ENCODE measurements around the gene C4orf33. TPM values are rescaled to one million over a fixed set of nuclear protein-coding genes. Genes with fewer than 3 reads are reported as not detected.

Gene C4orf33
- total RNA-seq, 1 experiment from 2014 or later = 8.6 TPM

GRCh38 chr4:129152350-129152749 is 56.4 kb downstream of the C4orf33 start:
- Histone ChIP-seq H3K27me3 (ENCODE audit: insufficient read depth, low read length) (no peaks in the 10 kb centered on the region), H3K4me1 (ENCODE audit: control insufficient read depth in 1 of 2, insufficient read depth in 2 of 2, low read length in 2 of 2) (no peaks in the 10 kb centered on the region), H3K9me2 (ENCODE audit: insufficient read depth) (no peaks in the 10 kb centered on the region), H3K36me3 (ENCODE audit: control insufficient read depth in 1 of 2, insufficient read depth in 2 of 2, low read length in 2 of 2) (no peaks in the 10 kb centered on the region), H4K20me1 (ENCODE audit: insufficient read depth) (no peaks in the 10 kb centered on the region), H3K9ac (ENCODE audit: low read length) (no peak overlapping the region), H3K4me3 (replicated peaks in 1 of 2; ENCODE audit: low read depth in 1 of 2, low read length in 2 of 2) (no peak overlapping the region), H3K9me3 (ENCODE audit: control insufficient read depth in 1 of 2, insufficient read depth in 1 of 2, low read depth in 1 of 2, low read length in 2 of 2) (no peaks in the 10 kb centered on the region), H3K27ac (ENCODE audit: low read depth, low read length) (no peak overlapping the region), H3K4me2 (ENCODE audit: low read length) (no peak overlapping the region), H3K79me2 (ENCODE audit: insufficient read depth, low read length) (no peaks in the 10 kb centered on the region), H2AFZ (ENCODE audit: low read depth, low read length, poor library complexity, severe bottlenecking) (no peak overlapping the region)
- TF ChIP-seq EZH2phosphoT487 (IDR thresholded peaks at IDR 0.05; ENCODE audit: borderline replicate concordance) = no peak
- intact Hi-C loops (cut with micrococcal nuclease) = no loop called here
- ChIA-PET RAD21 (ENCODE audit: low non-redundant PET in 1 of 2, low total read pairs in 2 of 2, uncharacterized antibody in 2 of 2, unreplicated experiment in 2 of 2) (no interaction called here), CTCF (no interaction called here), POLR2A (no interaction called here)
- DNase-seq (ENCODE audit: low read depth, low spot score) = no peak
- ATAC-seq = no peak
- no TSS peak for BruUV-seq (replicated peaks)

GRCh38 chr4:129153700-129154099 is 57.7 kb downstream of the C4orf33 start:
- DNase-seq (ENCODE audit: low read depth, low spot score) = no peak
- ATAC-seq = no peak
- no peaks in the 10 kb centered on the region for H3K36me3 ChIP-seq (ENCODE audit: control insufficient read depth in 1 of 2, insufficient read depth in 2 of 2, low read length in 2 of 2)
- H3K9me2 ChIP-seq (ENCODE audit: insufficient read depth) = no peaks in the 10 kb centered on the region
- no peaks in the 10 kb centered on the region for H3K4me1 ChIP-seq (ENCODE audit: control insufficient read depth in 1 of 2, insufficient read depth in 2 of 2, low read length in 2 of 2)
- H3K27me3 ChIP-seq (ENCODE audit: insufficient read depth, low read length) = no peaks in the 10 kb centered on the region
- TF ChIP-seq, protein P1, sequence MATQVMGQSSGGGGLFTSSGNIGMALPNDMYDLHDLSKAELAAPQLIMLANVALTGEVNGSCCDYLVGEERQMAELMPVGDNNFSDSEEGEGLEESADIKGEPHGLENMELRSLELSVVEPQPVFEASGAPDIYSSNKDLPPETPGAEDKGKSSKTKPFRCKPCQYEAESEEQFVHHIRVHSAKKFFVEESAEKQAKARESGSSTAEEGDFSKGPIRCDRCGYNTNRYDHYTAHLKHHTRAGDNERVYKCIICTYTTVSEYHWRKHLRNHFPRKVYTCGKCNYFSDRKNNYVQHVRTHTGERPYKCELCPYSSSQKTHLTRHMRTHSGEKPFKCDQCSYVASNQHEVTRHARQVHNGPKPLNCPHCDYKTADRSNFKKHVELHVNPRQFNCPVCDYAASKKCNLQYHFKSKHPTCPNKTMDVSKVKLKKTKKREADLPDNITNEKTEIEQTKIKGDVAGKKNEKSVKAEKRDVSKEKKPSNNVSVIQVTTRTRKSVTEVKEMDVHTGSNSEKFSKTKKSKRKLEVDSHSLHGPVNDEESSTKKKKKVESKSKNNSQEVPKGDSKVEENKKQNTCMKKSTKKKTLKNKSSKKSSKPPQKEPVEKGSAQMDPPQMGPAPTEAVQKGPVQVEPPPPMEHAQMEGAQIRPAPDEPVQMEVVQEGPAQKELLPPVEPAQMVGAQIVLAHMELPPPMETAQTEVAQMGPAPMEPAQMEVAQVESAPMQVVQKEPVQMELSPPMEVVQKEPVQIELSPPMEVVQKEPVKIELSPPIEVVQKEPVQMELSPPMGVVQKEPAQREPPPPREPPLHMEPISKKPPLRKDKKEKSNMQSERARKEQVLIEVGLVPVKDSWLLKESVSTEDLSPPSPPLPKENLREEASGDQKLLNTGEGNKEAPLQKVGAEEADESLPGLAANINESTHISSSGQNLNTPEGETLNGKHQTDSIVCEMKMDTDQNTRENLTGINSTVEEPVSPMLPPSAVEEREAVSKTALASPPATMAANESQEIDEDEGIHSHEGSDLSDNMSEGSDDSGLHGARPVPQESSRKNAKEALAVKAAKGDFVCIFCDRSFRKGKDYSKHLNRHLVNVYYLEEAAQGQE (IDR thresholded peaks at IDR 0.05; ENCODE audit: low read depth) = no peak
- no peak for TF ChIP-seq JUND (IDR thresholded peaks at IDR 0.05)
- ChIA-PET RAD21 (ENCODE audit: low non-redundant PET in 1 of 2, low total read pairs in 2 of 2, uncharacterized antibody in 2 of 2, unreplicated experiment in 2 of 2) (no interaction called here), POLR2A (no interaction called here), CTCF (no interaction called here)
- no peak overlapping the region for H3K27ac ChIP-seq (ENCODE audit: low read depth, low read length)
- H4K20me1 ChIP-seq (ENCODE audit: insufficient read depth) = no peaks in the 10 kb centered on the region
- H3K4me3 ChIP-seq (replicated peaks in 1 of 2; ENCODE audit: low read depth in 1 of 2, low read length in 2 of 2) = no peak overlapping the region
- no peaks in the 10 kb centered on the region for H3K9me3 ChIP-seq (ENCODE audit: control insufficient read depth in 1 of 2, insufficient read depth in 1 of 2, low read depth in 1 of 2, low read length in 2 of 2)
- intact Hi-C loops (cut with micrococcal nuclease) = no loop called here
- no peak overlapping the region for H3K4me2 ChIP-seq (ENCODE audit: low read length)
- no peak overlapping the region for H2AFZ ChIP-seq (ENCODE audit: low read depth, low read length, poor library complexity, severe bottlenecking)
- no peaks in the 10 kb centered on the region for H3K79me2 ChIP-seq (ENCODE audit: insufficient read depth, low read length)
- BruUV-seq (replicated peaks) = no TSS peak
- no peak overlapping the region for H3K9ac ChIP-seq (ENCODE audit: low read length)
